ENCODE results near the gene ANP32B. TPM values are rescaled to one million over a fixed set of nuclear protein-coding genes. Genes with fewer than 3 reads are reported as not detected.

ANP32B gene
- total RNA-seq, 1 donor from 2014 or later = 220 TPM

DNA sequence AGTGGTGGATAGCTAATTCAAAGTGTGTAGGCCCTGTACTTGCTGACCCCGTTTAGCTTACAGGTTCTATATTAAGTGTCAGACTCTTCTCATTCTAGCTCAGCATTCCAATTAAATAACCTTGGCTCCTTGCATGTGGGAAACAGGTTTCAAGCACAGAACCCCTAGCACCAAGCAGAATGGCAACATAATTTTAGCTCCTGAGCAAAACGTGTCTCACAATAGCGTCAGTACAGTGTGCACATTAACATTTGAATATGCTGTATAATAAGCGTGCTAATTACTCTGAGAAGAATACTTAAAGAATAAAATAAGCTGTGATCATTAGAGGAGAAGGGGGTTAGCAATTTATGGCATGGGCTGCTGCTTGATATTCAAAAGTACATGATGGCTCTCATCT lies 21.0 kb upstream of the ANP32B start:
- no peak for DNase-seq (ENCODE audit: low read depth, low spot score)
- TF ChIP-seq CTCF (conservative IDR thresholded peaks at IDR 0.05) = no peak
- H3K4me1 Mint-ChIP-seq = no peaks in the 10 kb centered on the region
- H3K9me3 Mint-ChIP-seq = no peaks in the 10 kb centered on the region
- peaks cover 36% of the 10 kb centered on the region for H3K27me3 Mint-ChIP-seq (ENCODE audit: low read depth)
- H3K36me3 Mint-ChIP-seq (ENCODE audit: low read depth) = no peaks in the 10 kb centered on the region
- no peak overlapping the region for H3K27ac Mint-ChIP-seq (ENCODE audit: unreplicated experiment)
- H3K4me3 Mint-ChIP-seq = no peak overlapping the region

- no peak for TF ChIP-seq CTCF (conservative IDR thresholded peaks at IDR 0.05)
- no peak overlapping the region for H3K27ac Mint-ChIP-seq (ENCODE audit: unreplicated experiment)
- no peaks in the 10 kb centered on the region for H3K36me3 Mint-ChIP-seq (ENCODE audit: low read depth)
- peaks cover 38% of the 10 kb centered on the region for H3K27me3 Mint-ChIP-seq (ENCODE audit: low read depth)
- no peak overlapping the region for H3K4me3 Mint-ChIP-seq
- H3K4me1 Mint-ChIP-seq = no peaks in the 10 kb centered on the region
- DNase-seq (ENCODE audit: low read depth, low spot score) = no peak
- H3K9me3 Mint-ChIP-seq = no peaks in the 10 kb centered on the region
Observed at GRCh38 chr9:97962575-97962974, 20.6 kb upstream of the ANP32B start.

DNA sequence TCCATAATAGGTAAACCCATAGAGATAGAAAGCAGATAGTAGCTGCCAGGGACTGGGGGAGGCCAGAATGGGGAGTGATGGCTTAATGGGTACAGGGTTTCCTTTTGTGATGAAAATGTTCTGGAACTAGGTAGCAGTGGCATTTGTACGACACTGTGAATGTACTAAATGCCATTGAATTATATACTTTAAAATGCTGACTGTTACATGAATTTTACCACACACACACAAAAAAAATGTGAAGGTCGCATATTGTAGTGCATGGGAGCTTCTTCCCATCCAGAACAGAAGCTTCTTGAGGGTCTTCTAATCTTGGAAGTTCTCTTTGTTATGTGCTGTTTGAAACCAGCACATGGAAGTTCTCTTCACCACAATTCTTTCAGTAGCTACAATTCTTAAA lies 19.9 kb upstream of the ANP32B start:
- no peak for TF ChIP-seq CTCF (conservative IDR thresholded peaks at IDR 0.05)
- H3K36me3 Mint-ChIP-seq (ENCODE audit: low read depth) = no peaks in the 10 kb centered on the region
- H3K27me3 Mint-ChIP-seq (ENCODE audit: low read depth) = peaks cover 40% of the 10 kb centered on the region
- no peak overlapping the region for H3K4me3 Mint-ChIP-seq
- H3K4me1 Mint-ChIP-seq = no peaks in the 10 kb centered on the region
- H3K27ac Mint-ChIP-seq (ENCODE audit: unreplicated experiment) = no peak overlapping the region
- DNase-seq (ENCODE audit: low read depth, low spot score) = no peak
- no peaks in the 10 kb centered on the region for H3K9me3 Mint-ChIP-seq

DNA sequence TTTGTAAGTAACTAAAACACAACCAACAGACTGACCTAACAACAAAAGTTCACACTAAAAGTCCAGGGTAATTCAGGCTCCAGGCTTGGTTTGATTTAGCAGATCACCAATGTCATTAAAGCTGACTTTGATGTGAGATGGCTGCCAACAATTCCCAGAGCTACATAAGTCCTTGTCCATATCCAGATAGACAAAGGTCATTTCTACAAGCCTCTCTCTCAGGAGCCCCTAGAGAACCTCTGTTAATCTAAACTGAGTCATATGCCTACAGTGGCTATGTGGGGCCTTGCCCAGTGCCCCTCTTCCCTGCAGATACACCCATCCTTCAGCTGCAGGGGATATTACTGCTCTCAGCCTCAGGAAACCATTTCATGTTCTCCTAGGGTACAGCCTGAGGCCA lies 18.2 kb upstream of the ANP32B start:
- DNase-seq (ENCODE audit: low read depth, low spot score) = no peak
- Mint-ChIP-seq H3K4me1 (no peaks in the 10 kb centered on the region), H3K27ac (ENCODE audit: unreplicated experiment) (no peak overlapping the region), H3K27me3 (ENCODE audit: low read depth) (peaks cover 38% of the 10 kb centered on the region), H3K9me3 (no peaks in the 10 kb centered on the region), H3K36me3 (ENCODE audit: low read depth) (no peaks in the 10 kb centered on the region), H3K4me3 (no peak overlapping the region)
- TF ChIP-seq CTCF (conservative IDR thresholded peaks at IDR 0.05) = no peak

- Mint-ChIP-seq H3K27me3 (ENCODE audit: low read depth) (peaks cover 48% of the 10 kb centered on the region), H3K36me3 (ENCODE audit: low read depth) (no peaks in the 10 kb centered on the region), H3K9me3 (no peaks in the 10 kb centered on the region), H3K4me3 (no peak overlapping the region), H3K27ac (ENCODE audit: unreplicated experiment) (no peak overlapping the region), H3K4me1 (peaks cover 6% of the 10 kb centered on the region)
- no peak for TF ChIP-seq CTCF (conservative IDR thresholded peaks at IDR 0.05)
- DNase-seq (ENCODE audit: low read depth, low spot score) = no peak
Observed at GRCh38 chr9:97966493-97966892, 16.6 kb upstream of the ANP32B start.

GRCh38 chr9:97969014-97969413 lies 14.1 kb upstream of the ANP32B start:
- no peak for DNase-seq (ENCODE audit: low read depth, low spot score)
- Mint-ChIP-seq H3K27me3 (ENCODE audit: low read depth) (peaks cover 60% of the 10 kb centered on the region), H3K4me3 (no peak overlapping the region), H3K4me1 (peaks cover 6% of the 10 kb centered on the region), H3K27ac (ENCODE audit: unreplicated experiment) (no peak overlapping the region), H3K9me3 (no peaks in the 10 kb centered on the region), H3K36me3 (ENCODE audit: low read depth) (no peaks in the 10 kb centered on the region)
- TF ChIP-seq CTCF (conservative IDR thresholded peaks at IDR 0.05) = no peak
